Gastroesophageal sphincter (tissue), 3 donors: ENCODE results near the gene LMTK3.

Source experiments
- CTCF ChIP-seq, 4 experiments: fragments of 200-600 bp in 2 of 4; fragments of 450-650 bp in 2 of 4; sonication (generic) in 1 of 4; IDR thresholded peaks; one replicate each; pipeline ENCODE4 v1.5.1; 2017 to 2019; ENCODE audit warnings: antibody characterized with exemption in 4 of 4, mild to moderate bottlenecking in 2 of 4, moderate library complexity in 2 of 4
- EP300 ChIP-seq: sonication (generic); formaldehyde crosslinking; IDR thresholded peaks from one replicate; pipeline ENCODE4 v1.6.1; 2017; ENCODE audit warnings: antibody characterized with exemption, mild to moderate bottlenecking
- POLR2A ChIP-seq, 2 donors: fragments of 450-650 bp; IDR thresholded peaks; one replicate each; pipeline ENCODE4 v1.6.1; 2017; ENCODE audit warnings: antibody characterized with exemption in 2 of 2, mild to moderate bottlenecking in 2 of 2, moderate library complexity in 1 of 2
- POLR2AphosphoS5 ChIP-seq: sonication (generic); formaldehyde crosslinking; IDR thresholded peaks from one replicate; pipeline ENCODE4 v1.6.1; 2017; ENCODE audit warnings: antibody characterized with exemption

- TF ChIP-seq CTCF (IDR thresholded peaks at IDR 0.05) (no peak), POLR2AphosphoS5 (no peak), POLR2A (IDR thresholded peaks at IDR 0.05) (no peak), EP300 (no peak)
These were observed 12.9 kb downstream of the LMTK3 start for GRCh38 chr19:48498595-48499311.
